KG1 (cell line): Measurements from ENCODE around the gene DPH3.
A peak's percentile ranks its signal among the peaks of the same experiment; 100 is the strongest.

Source experiments
- DNase-seq: peaks from one replicate; lab custom pipeline; 2025; lab: John Stamatoyannopoulos, UW

DPH3 gene

DNA sequence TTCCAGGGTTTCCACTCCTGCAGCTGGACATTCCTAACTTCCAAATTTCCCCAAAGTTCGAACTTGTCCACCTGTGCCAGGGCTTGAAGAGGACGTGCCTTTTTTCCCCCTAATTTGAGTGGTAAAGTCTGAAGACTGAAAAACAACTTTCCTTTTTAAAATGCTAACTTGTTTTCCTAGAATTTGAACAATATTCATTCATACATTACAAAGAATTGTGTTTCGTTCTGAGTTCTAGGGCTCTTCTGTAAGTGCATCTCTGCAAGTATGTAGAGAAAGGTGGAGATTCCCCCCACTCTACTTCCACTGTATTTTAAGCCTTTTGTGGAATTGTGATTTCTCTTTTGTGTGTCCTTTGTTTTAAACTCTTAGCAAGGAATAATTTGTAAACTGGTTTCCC is 9.4 kb downstream of the DPH3 start:
- no peak for DNase-seq

DNA sequence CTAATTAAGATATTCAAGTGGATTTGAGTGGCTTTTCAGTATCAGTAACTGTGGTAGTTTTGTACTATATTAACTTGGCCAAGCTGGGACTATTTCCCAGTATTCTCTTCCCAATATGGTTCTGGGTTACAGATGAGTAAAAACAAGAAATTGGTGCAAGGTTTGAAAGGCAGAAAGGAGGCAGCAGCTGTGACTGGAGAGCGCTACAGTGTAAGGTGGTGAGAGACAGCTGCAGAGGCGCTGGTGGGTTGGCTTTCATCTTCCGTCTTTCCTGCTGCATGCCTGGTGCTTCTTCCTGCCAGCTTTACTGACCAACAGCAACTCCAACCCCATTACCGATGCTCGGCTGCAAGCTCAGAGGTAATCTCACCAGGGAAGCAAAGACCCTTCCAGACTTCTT is 9.8 kb downstream of the DPH3 start:
- no peak for DNase-seq

DNA sequence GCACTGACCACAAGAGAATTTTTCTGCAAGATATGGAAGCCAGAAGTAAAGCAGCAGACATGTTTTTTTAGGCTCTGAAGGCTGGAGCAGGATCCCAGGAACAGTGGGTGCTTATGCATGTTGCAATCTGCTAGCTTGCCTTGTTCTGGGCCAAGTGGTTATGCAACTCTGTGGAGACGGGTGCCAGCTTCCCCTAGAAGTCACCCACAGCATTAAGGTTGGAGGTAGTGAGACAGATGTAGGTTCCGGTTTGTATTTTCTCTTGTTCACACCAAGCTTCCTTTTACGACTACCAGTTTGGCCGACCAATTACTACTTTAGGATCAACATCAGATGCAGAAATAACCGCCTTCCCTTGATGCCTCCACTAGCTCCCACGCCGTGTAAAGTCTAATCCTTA is 11.1 kb downstream of the DPH3 start:
- DNase-seq, result no peak

DNA sequence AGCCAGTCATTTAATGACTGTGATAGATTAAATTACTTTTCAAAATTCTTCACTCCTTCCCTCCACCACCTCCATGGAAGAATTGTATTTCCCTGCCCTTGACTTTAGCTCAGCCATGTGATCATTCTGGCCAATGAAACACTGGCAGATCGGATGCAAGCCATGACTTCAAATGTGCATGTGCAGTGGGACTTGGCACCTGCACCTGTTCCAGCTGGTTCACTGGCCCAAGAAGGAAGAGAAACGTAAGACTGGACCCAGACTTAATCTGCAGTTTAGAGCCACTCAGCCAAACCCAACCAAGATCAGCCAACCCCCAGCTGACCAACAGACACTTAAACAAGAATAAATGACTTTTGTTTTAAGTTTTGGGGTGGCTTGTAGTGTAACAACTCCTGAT is 11.8 kb downstream of the DPH3 start:
- no peak for DNase-seq

DNA sequence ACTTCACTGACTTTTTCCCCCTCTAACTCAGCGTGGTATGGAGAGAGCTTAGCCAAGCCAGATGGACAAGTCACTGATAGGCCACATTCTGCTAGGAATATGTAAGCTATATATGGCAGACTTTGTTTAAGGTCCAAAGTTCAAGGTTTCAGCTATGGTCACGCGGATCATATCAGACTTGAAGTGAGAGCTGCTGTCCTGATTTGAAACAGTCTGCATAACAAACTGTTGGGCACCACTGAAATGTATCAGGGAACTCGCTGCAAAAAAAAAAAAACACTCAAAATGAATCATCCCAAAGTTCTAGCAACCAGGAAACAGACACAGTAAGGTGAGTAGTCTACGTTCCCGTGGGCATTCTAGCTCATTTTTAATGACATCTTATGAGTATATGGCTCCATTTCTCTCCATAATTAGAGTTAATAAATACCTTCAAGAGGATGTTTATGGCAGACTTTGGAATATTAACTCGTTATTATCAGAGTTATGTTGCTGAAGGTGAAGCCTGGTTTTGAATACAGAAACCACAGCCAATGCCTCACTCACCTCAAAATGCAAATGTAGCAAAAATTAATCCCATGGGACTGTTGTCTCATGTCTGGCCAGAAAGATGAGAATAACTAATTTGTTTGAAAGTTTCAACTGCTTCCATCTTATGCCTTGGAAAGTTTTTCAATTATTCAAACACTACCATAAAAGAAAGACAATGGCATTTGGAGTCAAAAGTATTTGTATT is 12.3 kb downstream of the DPH3 start:
- DNase-seq, result no peak

DNA sequence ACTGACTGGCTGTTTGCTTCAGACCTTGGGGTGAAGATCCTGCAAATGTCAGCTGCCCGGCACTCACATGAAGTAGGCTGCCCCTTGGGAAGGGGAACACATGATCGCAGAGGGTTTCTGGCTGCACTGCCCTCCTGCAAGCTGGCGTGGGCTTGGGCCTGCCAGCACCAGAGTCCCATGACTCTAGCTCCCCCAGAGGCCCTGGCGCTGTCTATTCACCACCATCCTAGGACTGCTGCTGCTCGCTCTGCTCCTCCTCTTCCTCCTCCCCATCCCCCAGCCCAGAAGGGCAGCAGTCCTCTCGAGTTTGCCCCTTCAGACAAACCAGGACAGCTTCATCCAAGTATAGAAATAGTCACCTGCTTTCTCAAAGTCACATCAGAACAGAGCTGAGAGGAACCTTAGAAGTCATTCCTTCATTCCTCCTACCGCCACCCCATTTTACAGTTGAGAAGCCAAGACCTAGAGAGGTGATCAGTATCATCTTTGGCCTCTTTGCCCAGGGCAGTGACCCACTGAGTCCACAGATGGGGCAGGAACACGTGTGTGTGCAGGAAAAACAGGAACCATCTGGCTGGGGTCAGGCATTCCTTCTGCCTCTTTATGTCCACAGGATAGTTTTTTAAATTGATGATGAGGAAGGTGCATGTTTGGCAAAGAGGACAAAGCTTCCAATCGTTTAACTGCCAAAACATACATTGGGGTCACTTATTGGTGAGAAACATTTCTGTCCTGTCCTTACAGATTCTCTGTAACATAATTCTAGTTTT is 13.2 kb downstream of the DPH3 start:
- no peak for DNase-seq

DNA sequence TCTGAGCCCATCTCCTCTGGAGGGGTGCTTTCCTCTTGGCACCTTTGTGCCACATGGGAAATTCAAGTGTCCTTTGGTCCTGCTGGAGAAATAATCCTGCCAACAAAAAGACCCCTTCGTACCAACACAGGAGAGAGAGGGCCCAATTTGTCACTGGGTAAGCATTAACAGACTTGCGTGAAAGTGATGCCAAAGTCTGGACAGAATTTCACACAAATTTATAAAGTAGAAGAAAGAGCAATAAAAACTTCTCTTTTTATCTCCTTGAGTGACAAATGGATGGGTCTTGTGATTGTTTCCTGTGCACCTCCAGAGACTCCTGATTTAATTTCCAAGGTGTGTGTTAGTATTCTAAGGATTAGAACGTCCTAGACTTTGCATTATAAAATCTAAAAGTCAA is 14.9 kb downstream of the DPH3 start:
- no peak for DNase-seq

DNA sequence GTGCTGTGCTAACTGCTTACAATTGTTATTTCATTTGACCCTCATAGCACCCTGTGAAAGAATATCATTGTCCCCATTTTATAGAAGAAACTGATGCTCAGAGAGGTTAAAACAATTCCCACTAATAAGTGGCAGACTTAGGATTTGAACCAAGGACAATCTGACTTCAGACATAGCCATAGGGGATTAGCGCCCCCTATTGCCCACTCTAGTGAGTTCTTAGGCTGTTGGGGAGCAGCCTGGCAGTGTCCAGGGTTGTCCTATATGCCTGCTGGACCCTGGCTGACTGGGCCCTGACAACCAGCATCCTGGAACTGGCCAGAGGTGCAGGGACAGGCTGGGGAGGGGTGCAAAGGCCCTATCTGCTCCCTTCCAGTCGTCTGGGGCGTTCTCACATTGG is 15.4 kb downstream of the DPH3 start:
- DNase-seq, result no peak

DNA sequence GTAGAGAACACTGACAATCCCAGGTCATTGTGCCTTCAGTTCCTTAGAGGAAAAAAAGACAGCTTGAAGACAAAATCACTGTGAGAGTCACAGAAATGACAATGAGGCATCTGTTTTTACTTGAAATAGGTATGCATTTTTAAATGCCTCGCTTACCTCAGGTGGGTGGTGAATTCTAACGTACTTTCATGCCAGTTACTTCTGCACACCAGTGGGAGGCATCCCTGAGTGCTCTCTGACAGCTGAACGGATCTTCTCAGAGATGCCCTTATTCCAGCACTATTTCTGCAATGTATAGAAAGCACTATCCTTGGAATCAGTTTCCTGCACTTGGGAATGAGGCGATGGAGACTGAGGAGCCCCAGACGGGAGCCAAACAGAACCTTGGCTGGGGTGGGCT is 16.2 kb downstream of the DPH3 start:
- DNase-seq, result no peak

DNA sequence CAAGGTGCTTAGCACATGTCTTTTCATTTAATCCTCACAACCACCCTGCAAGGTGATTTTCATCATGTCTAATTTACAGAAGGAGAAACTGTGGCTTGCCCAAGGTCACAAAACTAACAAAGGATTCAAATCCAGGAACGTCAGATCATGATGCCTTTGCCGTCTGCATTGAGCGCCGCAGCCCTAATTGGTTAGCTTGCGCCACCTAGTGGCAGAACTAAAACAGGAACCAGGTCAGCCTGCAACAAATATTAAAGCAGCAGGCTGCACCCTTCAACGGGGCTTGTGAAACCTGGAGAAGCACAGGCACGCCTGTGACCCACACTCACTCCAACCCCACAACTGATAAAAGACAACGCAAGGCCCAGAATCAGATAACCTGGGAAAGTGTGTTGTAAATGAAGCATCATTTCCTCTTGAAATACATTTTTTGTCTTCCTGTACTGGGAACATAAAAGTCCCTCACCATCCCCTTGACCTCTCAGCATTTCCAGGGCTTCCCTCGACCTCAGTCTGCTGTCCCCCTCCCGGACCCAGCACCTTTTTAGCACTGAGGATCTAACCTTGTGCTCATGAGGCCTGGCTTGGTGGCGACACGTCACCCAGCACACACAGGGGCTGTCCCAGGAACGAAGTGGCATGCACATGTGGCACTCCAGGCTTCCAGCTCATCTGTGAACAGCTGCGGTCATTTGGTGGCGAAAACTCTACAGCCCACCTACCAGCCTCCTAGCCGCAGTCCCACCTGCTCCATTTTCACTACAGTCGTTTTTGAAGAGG is 17.3 kb downstream of the DPH3 start:
- DNase-seq, result peak; percentile 93

DNA sequence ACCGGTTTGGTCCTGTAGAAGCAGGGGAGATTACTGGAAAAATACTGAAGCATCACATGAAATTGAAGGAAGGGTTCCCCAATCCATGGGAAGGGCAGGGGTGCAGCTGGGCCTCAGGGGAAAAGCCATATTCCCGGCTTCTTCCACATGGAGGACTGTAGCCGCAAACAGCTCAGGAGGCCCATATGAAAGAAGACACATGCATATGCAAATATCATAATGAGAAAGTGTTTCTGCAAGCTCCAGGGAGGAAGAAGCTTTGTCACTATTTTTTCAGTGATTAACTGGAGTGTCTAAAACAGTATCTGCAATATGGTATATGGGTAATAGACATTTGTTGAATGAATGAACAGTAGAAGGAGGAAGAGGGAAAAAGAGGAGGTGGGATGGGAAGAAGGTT is 19.1 kb downstream of the DPH3 start:
- no peak for DNase-seq

DNA sequence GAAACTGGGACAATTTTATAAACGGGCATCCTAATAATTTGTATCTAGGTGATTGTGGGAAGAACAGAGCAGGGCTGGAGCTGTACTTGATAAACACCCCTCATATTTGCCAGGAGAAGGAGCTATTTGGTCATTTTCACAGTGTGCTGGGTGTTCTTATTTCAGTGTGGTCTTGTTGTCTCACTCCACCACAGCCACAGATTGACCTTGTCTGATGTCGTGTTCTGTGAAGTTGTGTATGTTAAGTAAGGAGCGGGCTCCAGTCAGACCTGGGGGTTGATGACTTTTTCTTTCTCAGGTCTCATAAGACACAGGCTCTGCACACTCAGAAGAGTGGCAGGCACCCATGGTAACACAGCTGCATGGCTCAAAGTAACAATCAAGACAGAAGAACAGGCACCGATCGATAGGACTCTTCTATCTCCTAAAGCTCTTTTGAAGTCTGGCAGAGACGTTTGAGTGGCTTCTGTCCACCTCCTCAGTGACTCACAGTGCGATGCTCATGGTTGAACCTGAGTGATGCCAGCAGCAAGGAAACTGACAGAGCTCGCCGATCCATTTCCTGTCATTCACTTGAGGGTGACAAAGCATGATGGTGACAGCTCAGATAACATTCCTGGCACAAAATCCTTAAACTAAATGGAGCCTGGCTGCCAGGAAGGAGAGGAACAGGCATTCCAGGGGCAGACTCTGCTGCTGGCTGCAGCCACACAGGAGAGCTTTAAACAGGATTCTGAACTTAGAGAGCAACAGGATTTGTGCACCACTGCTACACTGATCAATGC is 20.8 kb downstream of the DPH3 start:
- DNase-seq, result no peak

DNA sequence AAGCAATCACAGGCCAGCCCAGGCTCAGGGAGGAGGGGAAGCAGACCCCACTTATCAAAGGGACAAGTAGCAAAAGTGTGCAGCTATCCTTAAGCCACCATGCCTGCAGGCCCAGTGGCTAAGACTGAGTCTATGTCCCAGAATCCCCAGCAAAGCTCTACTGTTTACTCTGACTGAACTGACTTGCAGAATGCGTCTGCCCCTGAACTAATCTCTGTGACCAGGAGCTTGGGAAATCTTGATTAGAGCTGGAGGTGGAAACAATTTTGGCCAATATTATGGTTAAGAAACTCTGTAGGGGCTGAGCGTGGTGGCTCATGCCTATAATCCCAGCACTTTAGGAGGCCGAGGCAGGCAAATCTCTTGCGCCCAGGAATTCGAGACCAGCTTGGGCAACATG is 22.6 kb downstream of the DPH3 start:
- DNase-seq, result no peak

DNA sequence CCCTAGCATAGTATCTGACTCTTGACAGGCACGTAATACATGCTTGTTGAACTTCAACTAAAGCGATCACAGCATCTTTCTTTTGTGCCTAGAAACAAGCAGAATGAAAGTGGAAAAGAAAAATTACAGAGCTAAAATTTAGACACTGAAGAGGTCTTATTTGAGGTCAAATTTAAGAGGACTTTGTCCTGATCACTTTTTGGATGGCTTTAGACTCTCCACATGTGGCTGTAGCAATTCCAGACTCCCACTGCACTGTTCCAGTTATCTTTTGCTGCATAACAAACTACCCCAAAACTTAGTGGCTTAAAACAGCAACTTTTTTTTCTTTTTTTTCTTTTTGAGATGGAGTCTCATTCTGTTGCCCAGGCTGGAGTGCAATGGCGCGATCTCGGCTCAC is 23.5 kb downstream of the DPH3 start:
- DNase-seq, result no peak

DNA sequence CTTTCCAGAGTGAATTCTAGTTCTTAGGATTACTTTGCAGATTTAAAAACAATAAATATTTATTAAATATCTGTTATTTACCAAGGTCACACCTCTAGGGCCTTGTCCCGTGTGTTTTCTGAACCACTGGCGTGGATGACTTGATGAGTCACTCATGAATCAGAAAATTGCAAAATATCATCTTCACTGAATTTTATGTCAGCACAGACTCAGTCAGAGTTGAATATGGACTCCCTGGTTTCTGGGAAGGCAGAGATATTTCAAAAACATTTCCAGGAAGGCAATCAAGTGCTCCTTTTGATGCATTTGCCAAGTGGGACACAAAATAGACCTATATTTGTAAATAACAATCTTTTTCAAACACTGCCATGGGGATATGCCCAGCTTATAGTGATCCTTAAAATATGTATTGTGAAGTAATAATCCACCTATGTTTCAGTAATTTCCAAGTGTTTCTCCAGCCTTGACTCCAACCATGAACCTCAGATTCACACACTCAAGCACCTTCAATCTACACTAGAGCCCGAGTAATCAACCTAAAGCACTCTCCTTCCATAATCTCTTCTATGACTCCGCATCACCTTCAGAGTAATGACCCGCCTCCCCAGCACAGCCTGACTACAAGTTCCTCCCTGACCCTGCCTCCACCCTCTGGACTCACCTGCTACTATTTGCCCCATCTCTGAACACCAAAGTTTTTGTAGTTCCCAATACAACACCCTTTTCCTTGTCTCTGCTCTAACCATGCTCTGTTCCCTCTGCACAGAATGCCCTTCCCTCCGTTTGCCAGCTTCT is 24.3 kb downstream of the DPH3 start:
- no peak for DNase-seq

DNA sequence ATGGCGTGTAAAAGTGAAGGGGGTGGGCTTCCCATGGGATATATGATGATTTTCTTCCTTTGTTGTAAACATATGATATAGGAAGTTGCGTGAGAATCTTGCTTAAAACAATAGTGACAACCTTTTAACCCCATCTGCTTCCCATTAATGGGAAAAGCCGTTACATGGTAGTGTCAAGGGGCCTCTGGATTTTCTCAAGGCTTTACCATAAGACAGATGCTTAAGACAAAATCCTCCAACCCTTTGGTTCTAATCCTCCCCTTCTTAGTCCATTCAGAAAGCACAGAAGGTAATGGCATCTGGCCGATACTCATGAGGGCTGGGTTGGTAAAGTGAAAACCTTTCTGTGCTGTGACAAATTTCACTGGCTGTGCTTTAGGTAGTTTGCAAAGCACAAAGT is 25.0 kb downstream of the DPH3 start:
- no peak for DNase-seq

DNA sequence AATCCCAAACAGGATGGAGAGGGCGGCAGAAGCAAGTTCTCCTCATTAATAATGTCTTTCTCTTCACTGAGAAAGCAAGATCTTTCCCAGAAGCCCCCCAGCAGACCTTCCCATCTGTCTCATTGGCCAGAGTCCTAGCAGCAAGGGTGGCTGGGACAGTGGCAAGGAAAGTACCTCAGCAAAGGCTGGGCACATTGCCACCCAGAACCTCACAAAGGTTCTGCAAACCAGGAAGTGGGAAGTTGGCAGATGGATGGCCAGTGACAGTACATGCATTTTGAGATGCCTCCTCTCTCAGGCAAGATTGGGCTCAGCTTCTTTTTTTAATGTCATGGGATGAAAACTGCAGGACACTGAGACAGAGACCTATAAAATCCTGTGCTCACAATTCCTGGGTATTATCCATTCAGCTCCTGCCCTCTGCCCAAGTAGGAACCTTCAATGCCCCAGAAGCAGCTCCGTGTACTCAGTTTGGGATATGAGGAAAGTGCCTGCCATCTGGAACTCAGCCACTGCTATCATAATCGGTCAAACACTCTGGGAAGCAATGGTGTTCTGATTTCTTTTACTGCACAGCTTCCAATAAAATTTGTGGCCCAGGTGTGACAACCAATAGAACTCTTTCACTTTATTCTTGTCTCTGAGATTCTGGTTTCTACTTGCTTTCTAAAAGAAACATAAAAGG is 25.5 kb downstream of the DPH3 start:
- no peak for DNase-seq

DNA sequence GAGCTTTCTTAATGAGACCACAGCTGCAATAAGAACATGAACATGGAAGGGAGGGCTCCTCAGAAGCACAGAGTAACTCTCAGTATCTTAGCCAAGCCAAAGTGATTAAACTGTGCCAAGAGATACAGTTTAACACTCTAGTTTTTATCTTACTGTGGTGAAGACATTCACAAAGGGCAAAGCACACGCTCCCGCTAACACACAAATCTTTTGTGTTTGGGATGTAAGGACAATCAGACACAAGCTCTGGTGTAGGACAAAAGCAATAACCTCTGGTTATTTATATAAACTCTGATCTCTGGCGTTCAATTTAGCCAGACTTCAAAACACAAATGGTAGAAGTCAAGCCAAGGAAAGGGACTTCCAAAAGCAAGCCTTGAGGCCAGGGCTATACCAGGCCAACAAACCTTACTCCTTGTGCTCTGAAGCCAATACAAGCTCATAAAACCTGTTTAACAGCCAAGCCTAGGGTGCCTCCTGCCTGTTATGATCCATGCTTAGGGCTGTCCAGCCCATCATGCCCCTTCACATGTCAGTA is 27.8 kb downstream of the DPH3 start:
- no peak for DNase-seq

DNA sequence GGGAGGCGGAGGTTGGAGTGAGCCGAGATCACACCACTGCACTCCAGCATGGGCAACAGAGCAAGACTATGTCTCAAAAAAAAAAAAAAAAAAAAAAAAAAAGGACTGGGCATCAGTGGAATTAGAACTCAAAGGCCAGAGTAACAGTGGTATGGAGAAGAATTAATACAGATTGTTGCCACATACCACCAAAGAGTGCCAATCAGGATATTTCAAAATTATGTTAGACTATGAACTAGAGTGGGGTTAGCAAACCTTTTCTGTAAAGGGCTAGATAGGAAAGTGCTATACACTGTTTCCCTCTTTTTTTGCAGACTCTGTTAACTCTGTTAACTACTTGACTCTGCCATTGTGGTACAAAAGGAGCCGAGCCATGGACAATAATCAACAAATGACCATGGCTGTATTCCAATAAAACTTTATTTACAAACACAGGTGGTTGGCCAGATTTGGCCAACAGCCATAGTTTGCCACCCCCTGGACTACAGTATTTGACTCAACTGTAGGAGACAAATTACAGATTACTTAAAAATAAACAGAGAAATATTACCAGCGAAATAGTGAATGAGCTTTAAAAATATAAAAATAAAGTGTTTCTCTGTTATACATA is 28.6 kb downstream of the DPH3 start:
- DNase-seq, result no peak

DNA sequence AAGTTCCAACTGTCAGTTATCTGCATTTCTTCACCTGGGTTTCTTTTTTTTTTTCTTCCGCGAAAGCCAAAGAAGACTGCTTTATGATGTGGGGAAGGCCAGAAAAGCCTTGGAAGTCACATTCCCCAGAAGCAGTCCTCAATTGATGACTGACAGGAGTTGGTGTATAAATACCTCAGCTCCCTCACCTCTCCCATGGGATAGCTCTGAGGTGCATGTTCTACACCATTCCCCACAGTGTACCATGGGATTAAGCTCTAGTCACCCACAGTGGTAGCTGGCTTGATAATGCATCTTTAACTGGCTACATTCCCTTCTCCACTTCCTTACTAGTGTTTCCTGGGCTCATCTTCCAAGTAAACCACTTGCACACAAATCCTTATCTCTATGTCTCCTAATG is 30.5 kb downstream of the DPH3 start:
- DNase-seq, result no peak
